ENCODE results near the gene KRT7. TPM values are rescaled to one million over a fixed set of nuclear protein-coding genes. Genes with fewer than 3 reads are reported as not detected.

KRT7 gene
- total and polyA plus RNA-seq, 2 donors (not counting 3 experiments of a cell fraction or from before 2014, with no cell fraction given) = 120 to 293 TPM

GRCh38 chr12:52262286-52262685 lies 29.2 kb downstream of the KRT7 start:
- intact Hi-C loops (cut with micrococcal nuclease) (no loop called here), dilution Hi-C loops (cut with MboI; ENCODE audit: extremely low pct_ligation_motif_present, low sequenced_read_pairs) (no loop called here)
- Histone ChIP-seq H3K9ac (replicated peaks; ENCODE audit: extremely low read depth, insufficient read depth, low read length) (no peak overlapping the region), H3K9me1 (replicated peaks; ENCODE audit: control insufficient read depth, extremely low read depth, insufficient read depth, low read length) (no peaks in the 10 kb centered on the region), H3K4me3 (replicated peaks in 1 of 3; ENCODE audit: insufficient read depth in 1 of 3, low read depth in 1 of 3, low read length in 3 of 3) (no peak overlapping the region), H3K4me1 (ENCODE audit: control insufficient read depth, extremely low read depth, insufficient read depth, low read length) (peaks cover 2% of the 10 kb centered on the region), H3K27ac (ENCODE audit: insufficient read depth, low read depth, low read length) (no peak overlapping the region), H3K9me3 (replicated peaks; ENCODE audit: control insufficient read depth, insufficient read depth, low read length) (no peaks in the 10 kb centered on the region), H3K27me3 (ENCODE audit: control insufficient read depth in 2 of 2, insufficient read depth in 2 of 2, low read length in 2 of 2) (peaks cover 25 to 28% of the 10 kb centered on the region in 2 experiments), H3K36me3 (ENCODE audit: control insufficient read depth in 2 of 2, extremely low read depth in 1 of 2, insufficient read depth in 2 of 2, low read length in 2 of 2) (no peaks in the 10 kb centered on the region), H4K20me1 (replicated peaks; ENCODE audit: control insufficient read depth, extremely low read depth, insufficient read depth, low read length) (no peaks in the 10 kb centered on the region), H3K79me2 (ENCODE audit: control insufficient read depth, insufficient read depth, low read length) (no peaks in the 10 kb centered on the region), H3K4me2 (ENCODE audit: insufficient read depth, low read length) (no peak overlapping the region), H2AFZ (ENCODE audit: low read depth, low read length) (no peak overlapping the region)
- CTCF ChIA-PET = no interaction called here
- no TSS peak for BruUV-seq (replicated peaks)
- TF ChIP-seq POLR2AphosphoS5 (IDR thresholded peaks at IDR 0.05; ENCODE audit: insufficient read depth, low read depth, low read length) (no peak), MAX (IDR thresholded peaks at IDR 0.05; ENCODE audit: insufficient read depth, insufficient read length) (no peak), GATA2 (IDR thresholded peaks at IDR 0.05; ENCODE audit: insufficient read depth, insufficient read length, low read depth, low read length) (no peak), POLR2A (IDR thresholded peaks at IDR 0.05; ENCODE audit: low read depth, low read length) (no peak), CTCF (IDR thresholded peaks at IDR 0.05; ENCODE audit: extremely low read depth in 1 of 2, insufficient read depth in 1 of 2, low read depth in 1 of 2, low read length in 2 of 2) (no peak), EZH2 (IDR thresholded peaks at IDR 0.05; ENCODE audit: borderline replicate concordance, low read depth, low read length, severe bottlenecking) (no peak), FOS (IDR thresholded peaks at IDR 0.05; ENCODE audit: borderline replicate concordance, insufficient read depth, low read length) (no peak), JUN (IDR thresholded peaks at IDR 0.05; ENCODE audit: borderline replicate concordance, insufficient read depth, insufficient read length, low read depth) (no peak), MYC (IDR thresholded peaks at IDR 0.05; ENCODE audit: low read depth, low read length) (no peak)
- DNase-seq (ENCODE audit: low read depth, low spot score) (no peak), FAIRE-seq (no peak)
- POLR2A ChIA-PET = no interaction called here
